ENCODE results near the gene MOV10.

The MOV10 gene

GRCh38 chr1:112692681-112693080 is 18.2 kb downstream of the MOV10 start:
- H3K4me3 ChIP-seq (ENCODE audit: low read length): no peak overlapping the region
- no peak for TF ChIP-seq CTCF (IDR thresholded peaks at IDR 0.05; ENCODE audit: insufficient read depth, low read depth, low read length, missing control alignments)
- no peak for DNase-seq (ENCODE audit: low read depth)

GRCh38 chr1:112693821-112694220 is 19.4 kb downstream of the MOV10 start:
- no peak for TF ChIP-seq CTCF (IDR thresholded peaks at IDR 0.05; ENCODE audit: insufficient read depth, low read depth, low read length, missing control alignments)
- no peak for DNase-seq (ENCODE audit: low read depth)

GRCh38 chr1:112694363-112694929 is 20.0 kb downstream of the MOV10 start:
- H3K4me3 ChIP-seq (ENCODE audit: low read length): no peak overlapping the region
- no peak for DNase-seq (ENCODE audit: low read depth)
- no peak for TF ChIP-seq CTCF (IDR thresholded peaks at IDR 0.05; ENCODE audit: insufficient read depth, low read depth, low read length, missing control alignments)

More at GRCh38 chr1:112693821-112694220, 19.4 kb downstream of the MOV10 start:
- no peak overlapping the region for H3K4me3 ChIP-seq (ENCODE audit: low read length)

- TF ChIP-seq CTCF (IDR thresholded peaks at IDR 0.05; ENCODE audit: insufficient read depth, low read depth, low read length, missing control alignments): no peak
- H3K4me3 ChIP-seq (ENCODE audit: low read length): no peak overlapping the region
- DNase-seq (ENCODE audit: low read depth): no peak
Measured at GRCh38 chr1:112695276-112695675, 20.8 kb downstream of the MOV10 start.

- no peak for DNase-seq (ENCODE audit: low read depth)
Measured at GRCh38 chr1:112696578-112697314, 22.3 kb downstream of the MOV10 start.

GRCh38 chr1:112697781-112698201 is 23.3 kb downstream of the MOV10 start:
- no peak for TF ChIP-seq CTCF (IDR thresholded peaks at IDR 0.05; ENCODE audit: insufficient read depth, low read depth, low read length, missing control alignments)
- H3K4me3 ChIP-seq (ENCODE audit: low read length): no peak overlapping the region
- no peak for DNase-seq (ENCODE audit: low read depth)

More at GRCh38 chr1:112696578-112697314, 22.3 kb downstream of the MOV10 start:
- no peak for TF ChIP-seq CTCF (IDR thresholded peaks at IDR 0.05; ENCODE audit: insufficient read depth, low read depth, low read length, missing control alignments)
- no peak overlapping the region for H3K4me3 ChIP-seq (ENCODE audit: low read length)

Measured in epithelial cell of esophagus (primary cell).